Neural progenitor cell (in vitro differentiated cells): ENCODE data around the gene GPRC5A.

Experiments used
- CTCF ChIP-seq: fragments of 200-600 bp; sonication (generic); IDR thresholded peaks from 2 replicates; pipeline ENCODE4 v1.5.1; 2017; ENCODE audit warnings: antibody characterized with exemption, mild to moderate bottlenecking
- EZH2 ChIP-seq: fragments of 200-600 bp; sonication (generic); IDR thresholded peaks from 2 replicates; pipeline ENCODE4 v1.6.1; 2017; ENCODE audit warnings: antibody characterized with exemption, mild to moderate bottlenecking, moderate library complexity
- EZH2phosphoT487 ChIP-seq: fragments of 200-600 bp; sonication (generic); IDR thresholded peaks from 2 replicates; pipeline ENCODE4 v1.6.1; 2017; ENCODE audit warnings: antibody characterized with exemption

- TF ChIP-seq CTCF (no peak), EZH2 (no peak), EZH2phosphoT487 (no peak)
Measured at GRCh38 chr12:12922191-12922616, 30.8 kb downstream of the GPRC5A start.
